ENCODE results near the gene FAF1.

Gene FAF1

DNA sequence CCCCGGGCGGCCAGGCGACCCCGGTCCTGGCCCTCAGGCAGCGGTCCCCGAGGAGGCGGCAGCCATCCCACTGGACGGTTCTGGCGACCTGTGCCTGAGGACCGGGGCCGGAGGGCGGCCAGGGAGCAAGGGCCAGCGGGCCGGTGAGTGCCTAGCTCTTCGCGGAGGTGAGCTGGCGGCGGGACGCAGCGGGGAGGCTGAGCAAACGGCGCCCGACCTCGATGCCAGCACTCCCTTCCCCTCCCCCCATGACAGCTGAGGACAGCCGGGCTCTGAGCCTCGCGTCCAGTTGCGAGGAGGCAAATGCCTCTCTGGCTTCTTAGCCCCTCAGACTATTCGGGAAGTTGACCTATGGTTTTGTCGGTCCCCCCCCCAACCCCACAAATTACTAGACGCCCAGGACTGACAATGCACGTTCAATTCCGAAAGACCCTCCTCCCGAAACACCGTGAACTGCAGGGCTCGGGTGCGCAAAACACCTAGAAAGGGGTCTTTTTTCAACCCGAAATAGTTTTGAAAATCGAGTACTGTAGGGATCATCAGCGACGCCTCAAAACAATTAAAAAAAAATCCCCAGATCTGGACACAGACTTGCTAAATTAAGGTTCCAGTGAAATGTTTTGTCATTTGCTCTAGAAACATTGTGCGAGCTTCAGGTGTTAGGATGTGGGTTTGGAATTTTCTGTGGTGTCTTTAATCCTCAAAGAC lies 18.2 kb upstream of the FAF1 start:
- no peak for DNase-seq (ENCODE audit: low read depth in 2 of 2)

DNA sequence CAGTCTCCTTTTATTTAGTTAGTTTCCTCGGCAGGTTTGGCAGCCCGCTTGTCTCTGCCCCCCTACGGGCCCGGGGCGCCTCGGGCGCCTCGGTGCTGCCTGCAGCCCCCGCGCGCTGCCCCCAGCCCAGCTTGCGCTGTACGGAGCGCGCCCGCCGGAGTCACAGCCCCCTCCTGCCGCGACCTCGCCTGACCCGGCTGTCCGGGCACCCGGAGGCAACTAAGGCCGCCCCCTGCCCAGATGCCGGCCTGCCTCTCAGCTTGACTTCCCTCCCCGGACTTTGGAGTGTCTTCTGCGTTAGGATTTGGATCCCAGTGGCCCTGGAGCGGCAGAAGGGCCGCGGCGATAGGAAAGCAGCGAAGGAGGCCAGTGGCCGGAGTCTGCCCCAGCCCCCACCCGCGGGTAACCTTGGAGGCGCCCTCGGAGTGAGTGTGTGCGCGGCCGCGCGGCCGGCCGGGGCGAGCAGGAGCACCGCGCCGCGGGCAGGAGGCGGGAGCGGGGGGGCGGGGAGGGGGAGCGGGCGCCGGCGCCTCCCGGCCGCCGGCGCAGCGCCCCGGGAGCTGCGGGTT lies 17.6 kb upstream of the FAF1 start:
- DNase-seq (ENCODE audit: low read depth in 2 of 2) = no peak

DNA sequence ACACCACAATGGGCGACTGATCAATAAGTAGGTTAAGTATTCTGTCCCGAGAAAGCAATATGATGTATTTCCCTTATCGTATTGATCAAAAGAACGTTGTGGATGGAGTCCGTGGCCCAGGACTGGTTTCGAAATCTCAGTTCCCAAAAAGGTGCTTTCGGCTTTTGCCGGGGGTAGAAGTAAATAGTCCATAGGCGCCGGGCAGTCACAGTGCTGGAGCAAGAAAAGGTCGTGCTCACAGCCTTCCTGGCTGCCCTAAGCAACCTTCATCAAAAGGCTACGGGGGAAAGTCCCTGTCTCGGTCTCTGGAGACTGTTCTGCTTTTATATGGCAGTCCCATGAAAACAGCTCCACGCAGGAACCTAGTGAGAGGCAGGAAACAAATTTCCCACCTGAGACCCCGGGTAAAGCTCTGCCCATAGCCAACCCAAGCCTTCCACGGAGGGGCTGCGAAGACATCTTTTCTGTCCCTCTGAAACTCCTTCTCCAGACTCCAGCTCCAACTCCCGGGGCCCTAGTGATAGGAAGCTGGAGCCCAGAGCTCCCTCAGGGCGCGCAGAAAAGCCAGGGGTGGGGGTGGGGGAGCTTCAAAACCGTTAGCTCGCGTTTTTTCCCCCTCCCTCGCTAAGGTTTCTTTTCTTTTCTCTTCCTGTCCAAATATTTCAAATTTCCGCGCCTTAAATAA lies 17.0 kb upstream of the FAF1 start:
- no peak for DNase-seq (ENCODE audit: low read depth in 2 of 2)

- no peak for DNase-seq (ENCODE audit: low read depth in 2 of 2)
Observed at GRCh38 chr1:50976111-50976889, 16.2 kb upstream of the FAF1 start.

- no peak for DNase-seq (ENCODE audit: low read depth in 2 of 2)
Observed at GRCh38 chr1:50975436-50975835, 15.4 kb upstream of the FAF1 start.

DNA sequence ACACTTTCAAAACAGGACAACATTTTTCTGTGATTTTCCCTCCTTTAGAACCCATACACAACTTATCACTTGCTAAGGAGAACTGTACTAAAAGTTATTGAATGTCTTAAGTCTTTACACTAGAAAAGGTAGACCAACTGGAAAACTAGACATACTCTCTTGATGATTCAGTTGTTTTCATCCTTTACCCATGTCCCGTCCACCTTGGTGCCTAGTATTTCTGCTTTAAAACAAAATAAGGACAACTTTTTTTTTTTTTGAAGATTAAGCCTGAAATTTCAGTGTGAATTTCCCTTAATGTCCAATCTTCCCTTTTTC lies 14.5 kb upstream of the FAF1 start:
- no peak for DNase-seq (ENCODE audit: low read depth in 2 of 2)

DNA sequence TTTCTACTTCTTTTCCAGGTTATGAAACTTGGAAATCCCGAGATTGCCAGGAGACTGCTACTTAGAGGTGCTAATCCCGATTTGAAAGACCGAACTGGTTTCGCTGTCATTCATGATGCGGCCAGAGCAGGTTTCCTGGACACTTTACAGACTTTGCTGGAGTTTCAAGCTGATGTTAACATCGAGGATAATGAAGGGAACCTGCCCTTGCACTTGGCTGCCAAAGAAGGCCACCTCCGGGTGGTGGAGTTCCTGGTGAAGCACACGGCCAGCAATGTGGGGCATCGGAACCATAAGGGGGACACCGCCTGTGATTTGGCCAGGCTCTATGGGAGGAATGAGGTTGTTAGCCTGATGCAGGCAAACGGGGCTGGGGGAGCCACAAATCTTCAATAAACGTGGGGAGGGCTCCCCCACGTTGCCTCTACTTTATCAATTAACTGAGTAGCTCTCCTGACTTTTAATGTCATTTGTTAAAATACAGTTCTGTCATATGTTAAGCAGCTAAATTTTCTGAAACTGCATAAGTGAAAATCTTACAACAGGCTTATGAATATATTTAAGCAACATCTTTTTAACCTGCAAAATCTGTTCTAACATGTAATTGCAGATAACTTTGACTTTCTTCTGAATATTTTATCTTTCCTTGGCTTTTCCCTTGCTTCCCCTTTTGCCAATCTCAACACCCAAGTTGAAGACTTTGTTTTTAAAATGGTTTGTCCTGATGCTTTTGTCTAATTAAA lies 14.0 kb upstream of the FAF1 start:
- no peak for DNase-seq (ENCODE audit: low read depth in 2 of 2)

DNA sequence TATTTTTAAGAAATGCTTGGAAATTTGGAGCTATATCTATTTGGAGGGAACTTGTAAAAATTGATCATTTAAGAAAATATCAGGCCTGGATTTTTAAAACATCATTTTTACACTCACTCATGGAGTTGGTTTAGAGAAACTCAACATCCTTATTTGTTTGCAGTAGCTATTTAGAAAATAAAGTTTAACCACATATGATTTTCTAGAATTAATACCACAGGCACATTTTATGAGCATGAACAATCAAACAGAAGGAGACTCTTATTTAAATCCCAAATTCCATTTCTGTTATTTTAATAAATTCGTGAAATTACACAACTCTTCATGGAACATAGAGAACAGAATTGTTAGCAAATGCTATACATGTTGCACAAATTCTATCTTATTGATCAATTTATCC lies 13.2 kb upstream of the FAF1 start:
- DNase-seq (ENCODE audit: low read depth in 2 of 2) = no peak

- DNase-seq (ENCODE audit: low read depth in 2 of 2) = no peak
Observed at GRCh38 chr1:50972766-50973165, 12.7 kb upstream of the FAF1 start.

DNA sequence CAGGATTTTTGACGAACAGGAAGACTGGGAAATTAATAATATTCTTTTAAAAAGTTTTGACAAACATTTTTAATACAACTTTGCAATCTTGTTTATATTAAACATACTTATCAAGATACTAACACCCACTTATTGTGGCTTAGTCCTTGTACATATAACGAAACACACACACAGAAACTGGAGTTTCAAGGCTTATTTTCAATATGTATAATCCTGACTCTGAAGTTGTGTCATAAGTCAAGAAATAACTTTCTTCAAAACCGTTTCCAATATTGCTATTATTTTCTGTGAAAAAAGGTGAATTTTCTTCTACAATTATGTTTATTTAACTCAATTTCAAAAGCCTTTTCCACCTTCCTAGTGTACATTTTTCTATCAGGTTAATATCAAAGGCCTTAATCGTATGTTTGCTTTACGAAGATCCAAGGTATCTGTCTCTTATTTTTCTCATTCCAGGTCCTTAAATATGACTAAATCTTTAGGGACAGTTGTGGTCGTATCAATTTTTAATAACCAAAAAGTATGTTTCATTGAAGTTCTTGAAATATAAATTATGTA lies 11.8 kb upstream of the FAF1 start:
- DNase-seq (ENCODE audit: low read depth in 2 of 2) = no peak

GRCh38 chr1:50970931-50971582 lies 11.0 kb upstream of the FAF1 start:
- no peak for DNase-seq (ENCODE audit: low read depth in 2 of 2)

DNA sequence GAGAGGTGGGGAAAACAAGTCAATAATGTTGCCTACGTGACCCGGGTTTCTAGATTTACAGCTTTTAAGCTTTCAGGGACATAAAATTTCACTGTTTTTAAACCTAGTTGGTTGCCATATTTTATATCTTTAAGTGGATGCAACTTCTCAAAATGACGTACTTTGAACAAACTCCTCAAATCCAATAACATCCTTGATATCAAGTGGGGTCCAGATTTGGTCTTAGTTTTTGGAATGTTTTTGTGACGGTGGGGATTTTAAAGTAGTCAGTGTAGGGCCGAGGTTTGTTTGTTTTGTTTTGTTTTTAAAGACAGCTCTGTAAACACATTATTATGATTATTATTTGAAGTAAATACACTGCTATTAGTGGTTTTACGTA lies 10.4 kb upstream of the FAF1 start:
- no peak for DNase-seq (ENCODE audit: low read depth in 2 of 2)

DNA sequence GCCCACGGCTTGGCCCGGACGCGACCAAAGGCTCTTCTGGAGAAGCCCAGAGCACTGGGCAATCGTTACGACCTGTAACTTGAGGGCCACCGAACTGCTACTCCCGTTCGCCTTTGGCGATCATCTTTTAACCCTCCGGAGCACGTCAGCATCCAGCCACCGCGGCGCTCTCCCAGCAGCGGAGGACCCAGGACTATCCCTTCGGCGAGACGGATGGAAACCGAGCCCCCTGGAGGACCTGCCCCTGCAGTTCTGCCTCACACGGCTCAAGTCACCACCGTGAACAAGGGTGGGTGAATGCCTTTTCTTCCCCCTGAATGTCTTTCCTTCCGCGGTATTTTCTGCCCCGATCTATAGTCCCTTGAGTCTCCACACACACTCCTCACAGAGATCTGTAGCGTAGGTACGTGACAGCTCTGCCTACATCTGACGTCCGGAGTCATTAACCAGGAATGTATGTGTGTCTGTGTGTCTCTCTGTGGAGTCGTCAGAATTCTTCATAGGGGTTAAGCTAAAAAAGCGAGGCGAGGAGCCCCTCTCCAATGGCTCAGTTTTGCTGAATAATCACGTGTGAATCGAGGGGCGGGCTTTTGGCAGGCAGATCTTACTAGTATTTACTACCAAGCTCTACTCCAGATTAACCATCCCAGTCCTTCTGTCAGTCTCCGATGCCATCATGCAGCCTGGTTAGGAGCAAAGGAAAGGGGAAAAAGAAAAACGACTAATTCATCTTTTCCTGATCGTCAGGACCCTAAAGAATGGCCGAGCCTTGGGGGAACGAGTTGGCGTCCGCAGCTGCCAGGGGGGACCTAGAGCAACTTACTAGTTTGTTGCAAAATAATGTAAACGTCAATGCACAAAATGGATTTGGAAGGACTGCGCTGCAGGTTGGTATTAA lies 9.8 kb upstream of the FAF1 start, which contains the start of gene CDKN2C:
TSS of gene CDKN2C (plus strand) at position 635 of the 898 bp plus-strand sequence. CDS start at position 759, 124 bp downstream.
- peak in 1 of 2 donors; percentile 35 for DNase-seq (ENCODE audit: low read depth in 2 of 2)

GRCh38 chr1:50968821-50969610 lies 8.9 kb upstream of the FAF1 start:
- DNase-seq (ENCODE audit: low read depth in 2 of 2) = no peak

GRCh38 chr1:50968158-50968820 lies 8.2 kb upstream of the FAF1 start:
- peak; percentile 57 to 60 for DNase-seq (ENCODE audit: low read depth in 2 of 2)

DNA sequence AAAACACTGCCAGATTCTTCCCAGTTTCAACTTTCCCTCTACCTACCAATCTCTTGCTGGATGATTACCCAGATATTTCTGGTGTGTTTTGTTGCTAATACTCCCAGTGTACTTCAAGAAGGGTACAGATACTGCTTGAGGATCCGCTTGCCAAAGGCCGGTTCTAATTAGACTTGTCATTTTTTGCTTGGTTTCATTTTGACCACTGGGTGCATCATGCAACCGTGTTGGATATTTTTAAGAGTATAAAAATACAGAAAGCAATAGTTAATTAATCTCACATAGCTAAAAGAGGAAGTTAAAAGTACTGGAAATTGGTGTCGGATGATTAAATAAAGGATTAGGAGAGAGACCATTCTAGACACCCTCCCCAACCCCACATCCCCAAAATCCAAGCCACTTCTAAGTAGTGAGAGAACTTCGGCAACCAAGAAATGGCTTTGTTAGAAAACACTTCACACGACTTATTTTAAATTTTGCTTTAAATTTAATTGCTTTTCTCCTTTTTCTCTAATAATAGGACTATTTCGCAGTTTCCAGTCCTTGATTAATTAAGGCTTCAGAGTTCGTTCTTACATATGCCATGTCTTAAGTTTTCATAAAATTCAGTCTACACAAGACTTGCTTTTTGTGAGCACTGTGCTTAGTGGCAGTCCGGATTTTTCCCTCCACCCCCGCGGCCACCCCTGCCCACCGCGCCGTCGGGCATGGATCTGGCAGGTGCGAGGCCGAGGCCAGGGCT lies 7.5 kb upstream of the FAF1 start:
- DNase-seq (ENCODE audit: low read depth in 2 of 2) = no peak

- DNase-seq (ENCODE audit: low read depth in 2 of 2) = no peak
Observed at GRCh38 chr1:50966991-50967390, 6.9 kb upstream of the FAF1 start.

- no peak for DNase-seq (ENCODE audit: low read depth in 2 of 2)
Observed at GRCh38 chr1:50964863-50965262, 4.8 kb upstream of the FAF1 start.
